Stimulated activated CD8-positive, alpha-beta memory T cell treated with anti-CD3 and anti-CD28 coated beads, Interleukin-12 subunit alpha, Interleukin-12 subunit beta, amount 100 ng/mL, for 24 hours (primary cell): ENCODE results near the gene AP4M1.

Experiments
- DNase-seq: peaks from one replicate; pipeline ENCODE4 v3.0.0-alpha.2; 2020; ENCODE audit errors: extremely low read depth

Gene AP4M1

DNA sequence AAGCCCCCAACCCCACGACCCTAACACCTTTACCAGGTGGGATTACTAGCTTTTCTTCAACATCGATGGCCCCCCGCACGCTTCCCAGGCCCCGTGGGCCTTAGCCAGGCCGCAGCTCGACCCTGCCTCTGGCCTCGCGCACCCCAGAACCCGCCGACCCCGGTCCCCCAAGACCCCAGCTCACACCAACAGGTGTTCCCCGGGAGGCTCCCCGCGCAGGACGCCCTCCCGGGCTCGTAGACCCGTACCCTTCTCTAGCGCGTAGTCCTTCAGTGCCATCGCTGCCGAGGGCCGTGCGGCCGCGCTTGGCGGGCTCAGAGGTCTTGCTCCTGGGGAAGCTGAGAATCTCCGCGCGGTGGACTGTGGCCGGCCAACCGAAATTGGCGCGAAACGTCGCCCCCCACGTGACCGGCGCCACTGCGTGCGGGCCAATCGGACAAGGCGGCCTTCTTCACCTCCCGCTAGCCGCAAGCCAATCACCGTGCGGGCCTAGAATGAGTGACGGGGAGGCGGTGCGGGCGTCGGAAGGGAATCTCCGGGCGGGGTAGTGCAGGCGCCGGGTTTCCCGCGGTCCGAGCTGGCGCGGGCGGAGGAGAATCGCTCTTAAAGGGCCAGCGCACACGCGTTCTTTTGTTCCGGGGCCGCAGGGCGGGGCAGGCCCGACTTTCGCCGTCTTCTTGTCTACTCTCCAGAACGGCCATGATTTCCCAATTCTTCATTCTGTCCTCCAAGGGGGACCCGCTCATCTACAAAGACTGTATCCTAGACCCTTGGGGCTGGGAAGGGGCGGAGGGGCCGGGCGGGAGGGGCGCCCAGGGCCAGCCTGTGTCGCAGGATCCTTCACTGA, at the start of gene AP4M1, which contains the start of gene MCM7:
Gene AP4M1 (plus strand): TSS at position 628 of the 847 bp plus-strand sequence. CDS start 72 bp downstream, at position 700.
Gene MCM7 (minus strand): TSS at position 382 of the 847 bp plus-strand sequence. CDS start 103 bp downstream, at position 279.
- DNase-seq, result peak; percentile 94

DNA sequence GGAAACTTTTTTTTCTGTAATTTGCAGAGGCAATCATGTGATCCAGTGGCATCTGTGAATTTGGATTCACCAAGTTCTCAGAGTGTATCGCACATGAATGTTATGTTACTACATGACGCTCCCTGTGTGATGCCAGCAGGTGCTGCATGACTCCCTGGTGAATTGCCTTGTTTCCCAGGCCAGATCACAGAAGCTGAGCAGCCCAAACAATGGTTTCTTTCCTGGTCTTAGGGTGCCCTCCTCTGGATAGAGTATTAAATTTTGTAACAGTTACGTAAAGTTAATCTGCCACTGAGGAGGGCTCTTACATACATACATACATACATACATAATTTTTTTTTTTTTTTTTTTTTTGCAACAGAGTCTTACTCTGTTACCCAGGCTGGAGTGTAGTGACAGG, 48.2 kb upstream of the AP4M1 start:
- no peak for DNase-seq

GRCh38 chr7:100057006-100057405, 44.4 kb upstream of the AP4M1 start:
- DNase-seq, result no peak

DNA sequence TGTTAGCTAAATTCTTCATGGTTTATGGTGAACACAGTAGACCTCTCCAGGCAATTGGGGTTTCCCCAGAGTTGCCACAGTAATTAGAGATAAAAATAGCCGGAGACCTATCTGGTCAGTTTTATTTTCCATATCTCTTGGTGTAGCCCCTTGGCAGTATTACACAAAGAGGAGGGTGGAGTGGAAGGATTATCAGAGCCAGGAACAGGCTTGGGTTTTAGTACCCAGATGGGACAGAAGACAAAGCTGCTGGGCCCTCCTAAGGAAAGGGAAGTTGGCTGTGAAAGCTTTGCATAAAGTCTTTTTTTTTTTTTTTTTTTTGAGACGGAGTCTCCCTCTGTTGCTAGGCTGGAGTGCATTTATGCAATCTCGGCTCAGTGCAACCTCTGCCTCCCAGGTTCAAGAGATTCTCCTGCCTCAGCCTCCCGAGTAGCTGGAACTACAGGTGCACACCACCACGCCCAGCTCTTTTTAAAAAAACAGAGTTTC, 42.1 kb upstream of the AP4M1 start:
- no peak for DNase-seq

- no peak for DNase-seq
Observed at GRCh38 chr7:100061518-100062193, 39.8 kb upstream of the AP4M1 start.

DNA sequence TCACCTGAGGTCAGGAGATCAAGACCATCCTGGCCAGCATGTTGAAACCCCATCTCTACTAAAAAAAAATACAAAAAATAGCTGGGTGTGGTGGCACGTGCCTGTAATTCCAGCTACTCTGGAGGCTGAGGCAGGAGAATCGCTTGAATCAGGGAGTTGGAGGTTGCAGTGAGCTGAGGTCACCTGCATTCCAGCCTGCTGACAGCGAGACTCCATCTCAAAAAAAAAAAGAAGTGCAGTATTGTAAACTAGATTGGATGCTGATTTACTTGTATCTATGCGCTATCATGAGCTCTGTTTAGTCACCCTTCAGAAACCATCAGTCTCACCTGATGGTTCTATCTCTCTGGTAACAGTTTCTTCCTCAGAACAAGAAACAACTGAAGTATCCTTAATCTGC, 38.1 kb upstream of the AP4M1 start:
- no peak for DNase-seq

DNA sequence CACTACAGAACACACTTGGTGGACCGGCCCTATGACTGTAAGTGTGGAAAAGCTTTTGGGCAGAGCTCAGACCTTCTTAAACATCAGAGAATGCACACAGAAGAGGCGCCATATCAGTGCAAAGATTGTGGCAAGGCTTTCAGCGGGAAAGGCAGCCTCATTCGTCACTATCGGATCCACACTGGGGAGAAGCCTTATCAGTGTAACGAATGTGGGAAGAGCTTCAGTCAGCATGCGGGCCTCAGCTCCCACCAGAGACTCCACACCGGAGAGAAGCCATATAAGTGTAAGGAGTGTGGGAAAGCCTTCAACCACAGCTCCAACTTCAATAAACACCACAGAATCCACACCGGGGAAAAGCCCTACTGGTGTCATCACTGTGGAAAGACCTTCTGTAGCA, 37.3 kb upstream of the AP4M1 start:
- DNase-seq, result no peak

DNA sequence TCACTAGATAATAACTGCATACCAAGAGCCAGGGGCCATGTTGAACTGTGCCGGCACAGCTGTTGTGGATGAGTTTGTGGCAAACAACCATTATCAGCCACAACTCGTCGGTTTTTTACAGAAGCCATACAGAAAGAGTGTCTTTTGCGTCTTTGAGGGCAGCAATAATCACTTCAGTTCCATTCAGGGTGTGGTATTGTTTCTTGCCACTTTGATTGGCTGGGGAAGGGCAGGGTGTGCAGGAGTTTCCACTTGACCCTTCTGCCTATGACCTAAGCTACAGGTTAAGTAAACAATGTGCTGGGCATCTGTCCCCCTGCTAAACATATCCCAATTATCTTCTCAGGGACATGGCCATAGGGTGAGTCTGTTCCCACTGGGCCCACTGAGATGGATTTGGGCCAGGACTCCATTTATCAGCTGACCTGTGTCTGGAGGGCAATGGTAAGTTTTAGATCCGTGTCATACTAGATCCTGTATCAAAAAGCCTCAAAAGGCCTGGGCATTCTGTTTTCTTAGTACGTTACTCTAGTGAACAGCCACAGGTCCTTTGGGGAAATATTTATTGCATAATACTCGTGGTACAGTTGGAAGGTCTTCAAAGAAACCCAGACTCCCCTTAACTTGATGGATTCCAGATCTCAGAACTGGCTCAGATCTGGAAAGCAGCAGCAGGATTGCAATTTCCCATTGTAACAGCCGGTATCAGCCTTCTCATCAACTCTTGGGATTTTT, 35.8 kb upstream of the AP4M1 start:
- DNase-seq, result no peak

- DNase-seq, result no peak
Observed at GRCh38 chr7:100066953-100067352, 34.5 kb upstream of the AP4M1 start.

- no peak for DNase-seq
Observed at GRCh38 chr7:100069991-100070390, 31.5 kb upstream of the AP4M1 start.

GRCh38 chr7:100071018-100071723, 30.3 kb upstream of the AP4M1 start:
- DNase-seq, result no peak

- no peak for DNase-seq
Observed at GRCh38 chr7:100072462-100072861, 29.0 kb upstream of the AP4M1 start.

GRCh38 chr7:100074841-100075240, 26.6 kb upstream of the AP4M1 start:
- DNase-seq, result no peak

- no peak for DNase-seq
Observed at GRCh38 chr7:100075418-100075817, 26.0 kb upstream of the AP4M1 start.

DNA sequence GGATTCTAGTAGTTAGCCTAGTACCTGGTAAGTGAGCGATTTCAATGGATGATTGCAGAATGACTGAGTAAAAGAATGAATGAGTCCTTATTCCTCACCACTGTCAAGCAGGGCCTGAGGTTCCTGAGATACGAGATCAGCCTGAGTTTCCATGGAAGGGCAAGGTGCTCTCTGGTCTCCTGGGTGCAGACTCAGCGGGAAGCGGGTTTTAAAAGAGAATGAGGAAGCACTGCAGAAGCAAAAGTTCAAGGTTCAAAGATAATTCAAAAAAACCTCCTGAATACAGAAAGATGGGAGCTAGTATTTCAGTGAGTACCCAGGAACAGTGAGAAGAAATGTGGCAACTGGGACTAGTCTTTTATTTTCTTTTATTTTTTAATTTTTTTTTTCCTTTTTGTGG, 24.2 kb upstream of the AP4M1 start:
- DNase-seq, result no peak

DNA sequence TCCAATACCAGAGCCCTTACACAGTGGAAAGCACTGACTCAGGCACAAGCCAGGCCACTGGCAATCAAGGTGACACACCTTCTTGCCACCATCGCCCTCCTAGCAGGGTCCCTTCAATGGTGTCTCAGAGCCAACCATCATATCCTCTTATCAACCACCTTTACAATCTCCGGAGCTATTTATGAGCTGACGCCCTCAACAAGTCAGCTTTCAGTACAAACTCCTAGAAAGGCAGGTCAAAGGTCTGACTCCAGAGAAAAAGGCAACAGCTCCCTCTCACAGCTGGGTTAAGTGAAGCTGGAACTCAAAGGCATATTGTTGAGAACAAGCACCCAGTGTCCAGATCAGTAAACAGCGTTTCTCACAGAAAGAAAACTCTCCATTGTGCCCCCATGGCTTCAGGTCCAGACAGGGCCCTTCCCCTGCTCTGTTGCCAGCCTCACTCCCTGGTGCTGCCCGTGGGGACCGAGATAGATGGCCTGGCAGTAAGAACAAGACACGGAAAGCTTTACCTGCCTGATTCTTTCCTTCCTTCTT, 22.4 kb upstream of the AP4M1 start:
- DNase-seq, result no peak

GRCh38 chr7:100080907-100081534, 20.4 kb upstream of the AP4M1 start:
- DNase-seq, result no peak

DNA sequence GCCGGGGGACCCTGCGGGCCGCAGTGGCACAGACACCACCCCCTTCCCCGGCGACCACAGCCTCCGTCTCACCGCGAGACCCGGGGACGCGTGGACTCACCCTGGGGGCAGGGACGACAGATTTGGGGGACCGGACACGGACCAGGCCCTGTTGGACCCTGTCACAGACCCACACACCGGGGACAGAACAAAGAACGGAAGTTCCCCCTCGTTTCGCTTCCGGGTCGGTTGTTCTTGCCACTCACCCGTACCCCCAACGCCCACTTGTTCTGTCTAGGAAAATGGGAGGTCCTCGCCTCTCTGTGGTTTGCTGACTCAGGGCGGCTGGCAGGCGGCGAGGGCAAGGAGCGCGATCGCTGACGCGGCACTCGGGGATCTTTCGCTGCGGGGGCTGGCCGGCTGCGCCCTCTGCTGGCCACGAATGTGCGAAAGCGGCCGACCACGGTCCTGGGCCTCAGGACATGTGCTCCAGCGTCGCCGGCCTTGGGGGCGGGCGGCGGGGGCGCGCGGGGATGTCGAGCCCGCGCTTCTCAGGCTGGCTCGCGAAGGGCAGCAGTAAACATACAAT, 19.8 kb upstream of the AP4M1 start, which contains the start of gene ZNF3:
Gene ZNF3 (minus strand): TSS at position 189 of the 568 bp plus-strand sequence. CDS start 4,366 bp downstream, outside the sequence.
- peak; percentile 92 for DNase-seq

DNA sequence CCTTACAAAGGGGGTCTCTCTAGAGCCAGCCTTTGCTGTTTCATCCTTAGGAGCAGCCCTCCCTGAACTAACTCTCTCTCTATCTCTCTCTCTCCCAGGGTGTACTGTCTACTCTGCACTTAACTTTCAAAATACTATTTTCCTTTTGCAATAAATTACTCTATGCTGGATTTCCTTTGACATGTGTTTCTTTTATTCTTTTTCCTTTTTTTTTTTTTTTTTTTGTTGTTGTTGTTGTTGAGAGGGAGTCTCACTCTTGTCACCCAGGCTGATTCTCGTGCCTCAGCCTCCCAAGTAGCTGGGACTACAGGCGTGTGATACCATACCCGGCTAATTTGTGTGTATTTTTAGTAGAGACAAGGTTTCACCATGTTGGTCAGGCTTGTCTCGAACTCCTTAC, 18.5 kb upstream of the AP4M1 start:
- DNase-seq, result no peak

DNA sequence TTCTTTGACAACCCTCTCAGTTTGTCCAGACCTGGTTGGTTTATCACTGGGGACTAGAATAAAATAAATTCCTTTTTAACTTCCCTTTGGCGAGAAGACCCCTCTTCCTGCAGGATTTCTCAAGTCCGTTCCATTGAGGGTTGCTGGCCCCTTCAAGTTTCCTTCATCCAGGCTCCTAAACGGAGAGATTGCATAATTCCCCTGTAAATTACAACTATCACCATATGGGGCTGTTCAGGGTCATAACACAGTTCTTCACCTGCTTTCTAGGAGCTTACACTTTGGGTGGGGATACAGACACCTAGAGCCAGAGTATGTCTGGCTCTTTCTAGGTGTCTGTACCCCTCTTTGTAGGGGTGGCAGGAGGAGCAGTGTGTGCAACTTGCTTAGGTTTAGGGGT, 15.9 kb upstream of the AP4M1 start:
- DNase-seq, result no peak
